Endothelial cell of umbilical vein (primary cell): Measurements from ENCODE around the gene UBE2E2. TPM values are rescaled to one million over a fixed set of nuclear protein-coding genes. Genes with fewer than 3 reads are reported as not detected.

Source experiments
- BruUV-seq: library from RNA; stranded (reverse); fragments of 400-500 nt; replicated peaks from 2 replicates; lab custom pipeline; 2021; lab: Mats Ljungman, UMichigan
- CTCF ChIA-PET: fragments of 300-600, 350-600 bp; sonication (Branson Sonifier 250); formaldehyde crosslinking; loops from one replicate; lab custom pipeline; 2021; ENCODE audit warnings: antibody characterized with exemption, inconsistent platforms; lab: Charles Lee
- POLR2A ChIA-PET: fragments of 300-600, 350-600 bp; sonication (Branson Sonifier 250); formaldehyde crosslinking; loops from one replicate; lab custom pipeline; 2021; ENCODE audit warnings: antibody characterized with exemption, inconsistent platforms; lab: Charles Lee
- DNase-seq: peaks from one replicate; pipeline ENCODE4 v3.0.0-alpha.2; 2011; ENCODE audit warnings: low read depth, low spot score
- FAIRE-seq: peaks from 2 replicates; lab custom pipeline; 2011; peaks lifted over from hg19 to GRCh38; lab: Jason Lieb, UNC
- H2AFZ ChIP-seq: 2 replicates; pipeline ENCODE4 v1.6.0; 2012; ENCODE audit warnings: low read depth, low read length, control low read depth, inconsistent platforms
- H3K27ac ChIP-seq: 2 replicates; pipeline ENCODE4 v1.5.1; 2011; ENCODE audit warnings: low read depth, mild to moderate bottlenecking, control low read depth, low read length, moderate library complexity; ENCODE audit not compliant: insufficient read depth
- H3K27me3 ChIP-seq, 2 experiments: 2 replicates each; pipeline versions ENCODE4 v1.6.0 to v1.6.1; 2011; ENCODE audit warnings: low read length in 2 of 2, mixed read lengths in 1 of 2; ENCODE audit not compliant: control insufficient read depth in 2 of 2, insufficient read depth in 2 of 2
- H3K36me3 ChIP-seq, 2 experiments: 2 replicates in 1 of 2; 3 replicates in 1 of 2; pipeline ENCODE4 v1.5.1; 2011; ENCODE audit warnings: low read length in 2 of 2, mild to moderate bottlenecking in 1 of 2, moderate library complexity in 1 of 2; ENCODE audit not compliant: control insufficient read depth in 2 of 2, insufficient read depth in 2 of 2; ENCODE audit errors: extremely low read depth in 1 of 2
- H3K4me1 ChIP-seq: 3 replicates; pipeline ENCODE4 v1.5.1; 2011; ENCODE audit warnings: mild to moderate bottlenecking, low read length; ENCODE audit not compliant: control insufficient read depth, insufficient read depth; ENCODE audit errors: extremely low read depth
- H3K4me2 ChIP-seq: 2 replicates; pipeline ENCODE4 v1.6.1; 2011; ENCODE audit warnings: low read length, control low read depth, mixed read lengths; ENCODE audit not compliant: insufficient read depth
- H3K4me3 ChIP-seq, 3 experiments: fragments of 200-600 bp in 1 of 3; sonication (generic), shearing (Covaris generic) in 1 of 3; replicated peaks in 1 of 3; 2 replicates each; pipeline ENCODE4 v1.5.1; 2011 to 2016; ENCODE audit warnings: control low read depth in 3 of 3, low read length in 3 of 3, mild to moderate bottlenecking in 2 of 3, inconsistent platforms in 1 of 3, low read depth in 1 of 3, moderate library complexity in 1 of 3; ENCODE audit not compliant: insufficient read depth in 1 of 3
- H3K79me2 ChIP-seq: 2 replicates; pipeline ENCODE4 v1.6.0; 2012; ENCODE audit warnings: low read length, inconsistent platforms; ENCODE audit not compliant: control insufficient read depth, insufficient read depth
- H3K9ac ChIP-seq: replicated peaks from 2 replicates; pipeline ENCODE3; 2011; ENCODE audit warnings: low read length, control low read depth; ENCODE audit not compliant: insufficient read depth; ENCODE audit errors: extremely low read depth
- H3K9me1 ChIP-seq: replicated peaks from 3 replicates; pipeline ENCODE4 v1.6.0; 2011; ENCODE audit warnings: mild to moderate bottlenecking, low read length; ENCODE audit not compliant: control insufficient read depth, insufficient read depth; ENCODE audit errors: extremely low read depth
- H3K9me3 ChIP-seq: replicated peaks from 2 replicates; pipeline ENCODE4 v1.5.1; 2012; ENCODE audit warnings: low read length, inconsistent platforms; ENCODE audit not compliant: control insufficient read depth, insufficient read depth
- H4K20me1 ChIP-seq: replicated peaks from 2 replicates; pipeline ENCODE3; 2011; ENCODE audit warnings: mild to moderate bottlenecking, low read length; ENCODE audit not compliant: control insufficient read depth, insufficient read depth; ENCODE audit errors: extremely low read depth
- CTCF ChIP-seq, 2 donors: IDR thresholded peaks; 1 replicate in 1 of 2; 2 replicates in 1 of 2; pipeline ENCODE4 v1.5.1; 2011; ENCODE audit warnings: low read length in 2 of 2, mild to moderate bottlenecking in 2 of 2, moderate library complexity in 2 of 2, control low read depth in 1 of 2, inconsistent platforms in 1 of 2, low read depth in 1 of 2; ENCODE audit not compliant: insufficient read depth in 1 of 2; ENCODE audit errors: extremely low read depth in 1 of 2
- EZH2 ChIP-seq: IDR thresholded peaks from 2 replicates; pipeline ENCODE4 v1.6.1; 2012; ENCODE audit warnings: borderline replicate concordance, low read depth, mild to moderate bottlenecking, moderate library complexity, low read length, inconsistent platforms; ENCODE audit not compliant: severe bottlenecking
- FOS ChIP-seq: IDR thresholded peaks from 2 replicates; pipeline ENCODE4 v1.6.1; 2011; ENCODE audit warnings: mild to moderate bottlenecking, low read length, moderate library complexity, borderline replicate concordance; ENCODE audit not compliant: insufficient read depth
- GATA2 ChIP-seq: IDR thresholded peaks from 2 replicates; pipeline ENCODE4 v1.7.0; 2011; ENCODE audit warnings: low read depth, mild to moderate bottlenecking, moderate library complexity, mixed read lengths, low read length; ENCODE audit not compliant: insufficient read length, insufficient read depth
- JUN ChIP-seq: IDR thresholded peaks from 2 replicates; pipeline ENCODE4 v1.6.1; 2011; ENCODE audit warnings: borderline replicate concordance, low read depth; ENCODE audit not compliant: insufficient read length, insufficient read depth
- MYC ChIP-seq: IDR thresholded peaks from one replicate; pipeline ENCODE4 v1.6.1; 2011; ENCODE audit warnings: mild to moderate bottlenecking, low read depth, low read length
- POLR2A ChIP-seq: IDR thresholded peaks from 2 replicates; pipeline ENCODE4 v1.6.1; 2012; ENCODE audit warnings: low read depth, mild to moderate bottlenecking, control low read depth, low read length
- POLR2AphosphoS5 ChIP-seq: IDR thresholded peaks from 2 replicates; pipeline ENCODE4 v1.6.1; 2012; ENCODE audit warnings: low read depth, mild to moderate bottlenecking, control low read depth, low read length, moderate library complexity; ENCODE audit not compliant: insufficient read depth
- dilution Hi-C: fragments of 300-500 bp; cut with MboI; formaldehyde crosslinking; loops from one replicate; pipeline ENCODE4 v1.15.0; 2019; ENCODE audit warnings: low sequenced_read_pairs; ENCODE audit not compliant: extremely low pct_ligation_motif_present
- intact Hi-C: fragments of 100-400 bp; cut with micrococcal nuclease; formaldehyde crosslinking; loops from one replicate; pipeline ENCODE4 v1.10.0; 2022
- polyA plus RNA-seq, 4 experiments: library from polyadenylated mRNA; depleted of rRNA in 3 of 4; stranded (reverse) in 3 of 4; unstranded in 1 of 4; fragments of >200 nt; gene quantifications; 2 replicates each; pipeline versions ENCODE4 v1.2.1 to v1.2.3, GENCODE V29; 2011 to 2012; ENCODE audit warnings: missing spikeins in 1 of 4
- total RNA-seq: library from RNA; stranded (reverse); gene quantifications from 2 replicates; pipeline ENCODE4 v1.2.3, GENCODE V29; 2021
- TF ChIP-seq, protein P1 (sequence below): IDR thresholded peaks from 2 replicates; pipeline ENCODE4 v1.6.1; 2011; ENCODE audit not compliant: insufficient read depth, insufficient read length

The UBE2E2 gene
- total and polyA plus RNA-seq, 2 donors (not counting 3 experiments of a cell fraction or from before 2014, with no cell fraction given): 37.0 to 45.4 TPM

DNA sequence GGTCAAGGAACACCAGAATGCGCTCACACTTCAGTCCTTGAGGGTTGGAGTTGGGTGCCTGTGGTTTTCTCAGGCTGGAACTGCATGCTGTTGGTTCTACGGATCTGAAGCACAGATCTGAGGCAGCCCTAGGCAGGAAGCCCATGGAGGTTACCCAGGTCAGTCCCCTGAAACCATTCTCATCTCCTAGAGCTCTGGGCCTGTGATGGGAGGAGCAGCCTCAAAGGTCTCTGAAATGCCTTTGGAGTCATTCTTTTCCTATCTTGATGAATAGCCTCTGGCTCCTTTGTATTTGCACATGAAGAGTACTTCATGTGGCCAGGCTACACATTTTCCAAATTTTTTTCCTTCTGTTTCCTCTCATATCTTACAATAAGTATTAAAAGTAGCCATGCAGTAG, 423.3 kb downstream of the UBE2E2 start:
- H3K4me1 ChIP-seq: peaks cover 12% of the 10 kb centered on the region
- dilution Hi-C loops (no loop called here), intact Hi-C loops (no loop called here)
- no peaks in the 10 kb centered on the region for H3K27me3 ChIP-seq
- no peak overlapping the region for H3K4me2 ChIP-seq
- H3K36me3 ChIP-seq: no peaks in the 10 kb centered on the region
- H3K9me1 ChIP-seq: no peaks in the 10 kb centered on the region
- no TSS peak for BruUV-seq
- H3K4me3 ChIP-seq: no peak overlapping the region
- CTCF ChIA-PET: no interaction called here
- H2AFZ ChIP-seq: no peak overlapping the region
- no peak for DNase-seq
- POLR2A ChIA-PET: no interaction called here
- no peak overlapping the region for H3K27ac ChIP-seq
- no peak for FAIRE-seq
- no peak overlapping the region for H3K9ac ChIP-seq
- no peaks in the 10 kb centered on the region for H3K79me2 ChIP-seq
- no peaks in the 10 kb centered on the region for H4K20me1 ChIP-seq
- no peak for TF ChIP-seq JUN
- TF ChIP-seq EZH2: no peak
- TF ChIP-seq POLR2AphosphoS5: no peak
- no peak for TF ChIP-seq FOS
- no peak for TF ChIP-seq CTCF (IDR thresholded peaks at IDR 0.05; ENCODE audit: extremely low read depth in 1 of 2, insufficient read depth in 1 of 2, low read depth in 1 of 2, low read length in 2 of 2)
- TF ChIP-seq, protein P1, sequence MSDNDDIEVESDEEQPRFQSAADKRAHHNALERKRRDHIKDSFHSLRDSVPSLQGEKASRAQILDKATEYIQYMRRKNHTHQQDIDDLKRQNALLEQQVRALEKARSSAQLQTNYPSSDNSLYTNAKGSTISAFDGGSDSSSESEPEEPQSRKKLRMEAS: no peak
- no peak for TF ChIP-seq MYC
- no peak for TF ChIP-seq POLR2A
- no peak for TF ChIP-seq GATA2
- no peaks in the 10 kb centered on the region for H3K9me3 ChIP-seq
